Right cardiac atrium (tissue), 5 donors: Measurements from ENCODE around the gene ICAM4. TPM values are rescaled to one million over a fixed set of nuclear protein-coding genes. Genes with fewer than 3 reads are reported as not detected.

ENCODE experiments used
- ATAC-seq, 2 donors: fragments of 200-7000 bp; cut with Tn5 transposase; one replicate each; pipeline versions ENCODE4 v1.8.0 to v1.9.1; 2020; ENCODE audit warnings: moderate library complexity in 2 of 2, mild to moderate bottlenecking in 1 of 2
- DNase-seq, 3 donors: peaks; one replicate each; pipeline ENCODE4 v3.0.0-alpha.2; 2020
- H3K27ac ChIP-seq: one replicate; pipeline ENCODE4 v1.5.1; 2013; ENCODE audit warnings: mild to moderate bottlenecking, low read length, control low read depth, moderate library complexity
- H3K27me3 ChIP-seq: one replicate; pipeline ENCODE4 v1.6.1; 2013; ENCODE audit not compliant: control insufficient read depth, insufficient read depth
- H3K4me1 ChIP-seq: one replicate; pipeline ENCODE4 v1.6.1; 2013; ENCODE audit warnings: low read length; ENCODE audit not compliant: control insufficient read depth, insufficient read depth
- H3K4me3 ChIP-seq: one replicate; pipeline ENCODE4 v1.5.1; 2013; ENCODE audit warnings: low read length, control low read depth
- H3K9me3 ChIP-seq: one replicate; pipeline ENCODE4 v1.6.1; 2013; ENCODE audit warnings: low read length; ENCODE audit not compliant: control insufficient read depth
- WGBS: extraction: QIAGEN DNeasy Blood & Tissue Kit; methylation state at CpG from one replicate; pipeline ENCODE4 v1.1.7; 2013; 5-methylcytosine and 5-hydroxymethylcytosine counted together
- intact Hi-C, 4 donors: fragments of 100-400 bp; cut with DNase I; formaldehyde crosslinking; loops; one replicate each; pipeline versions ENCODE4 v1.11.0 to v1.14.0; 2022 to 2023
- polyA plus RNA-seq: library from polyadenylated mRNA; stranded (reverse); fragments of 200-250 nt; gene quantifications from one replicate; pipeline ENCODE4 v1.2.3, GENCODE V29; 2013
- total RNA-seq, 4 donors: library from RNA; stranded (reverse); fragmentation: NEBNext Ultra II Directional; extraction: Animal tissue kit (Norgen Biotek cat#: 25700); gene quantifications; one replicate each; pipeline ENCODE4 v1.2.1, GENCODE V29; 2021
- donor health status: healthy with polysubstance abuse.
- donor health status: DM: no; HTN: yes; CAD: no.
- donor health status: DM: no; HTN: no; CAD: no.
- donor health status: DM: no; HTN: yes; CAD: no; lungs with severe emphysema.
- donor health status: DM: yes; HTN: yes; CAD: no.

The ICAM4 gene
- total and polyA plus RNA-seq, 5 donors: 0.36 to 0.84 (median 0.59) TPM

GRCh38 chr19:10292206-10292788 lies 5.5 kb downstream of the ICAM4 start:
- DNase-seq: peak; percentile 85 to 94 (median 92)
- no peak overlapping the region for H3K27ac ChIP-seq
- 2% methylated on average over 45 of the region's 45 CpGs for WGBS

GRCh38 chr19:10292789-10293636 lies 6.3 kb downstream of the ICAM4 start:
- Histone ChIP-seq H3K9me3 (no peaks in the 10 kb centered on the region), H3K27me3 (no peaks in the 10 kb centered on the region), H3K27ac (no peak overlapping the region), H3K4me1 (peaks cover 12% of the 10 kb centered on the region), H3K4me3 (peak overlapping the region; percentile 1)
- WGBS: 23% methylated on average over 56 of the region's 56 CpGs
- ATAC-seq: no peak
- DNase-seq: no peak
- intact Hi-C loops: no loop called here

More at GRCh38 chr19:10292206-10292788, 5.5 kb downstream of the ICAM4 start:
- intact Hi-C loops: no loop called here
- peaks cover 12% of the 10 kb centered on the region for H3K4me1 ChIP-seq
- H3K27me3 ChIP-seq: no peaks in the 10 kb centered on the region
- H3K4me3 ChIP-seq: peak overlapping the region; percentile 1
- peak; percentile 60 to 74 for ATAC-seq
- H3K9me3 ChIP-seq: no peaks in the 10 kb centered on the region

- 30% methylated on average over 49 of the region's 49 CpGs for WGBS
- Histone ChIP-seq H3K27ac (no peak overlapping the region), H3K27me3 (no peaks in the 10 kb centered on the region), H3K4me3 (no peak overlapping the region), H3K4me1 (peaks cover 11% of the 10 kb centered on the region), H3K9me3 (no peaks in the 10 kb centered on the region)
- intact Hi-C loops: no loop called here
- no peak for ATAC-seq
- DNase-seq: no peak
Measured at GRCh38 chr19:10293637-10294367, 7.0 kb downstream of the ICAM4 start.

- no peak overlapping the region for H3K4me3 ChIP-seq
- H3K9me3 ChIP-seq: no peaks in the 10 kb centered on the region
- intact Hi-C loops: no loop called here
- no peaks in the 10 kb centered on the region for H3K27me3 ChIP-seq
- ATAC-seq: no peak
- no peak for DNase-seq
- 30% methylated on average over 25 of the region's 25 CpGs for WGBS
- H3K27ac ChIP-seq: no peak overlapping the region
- H3K4me1 ChIP-seq: peaks cover 9% of the 10 kb centered on the region
Measured at GRCh38 chr19:10294368-10294697, 7.6 kb downstream of the ICAM4 start.

- H3K4me3 ChIP-seq: peak overlapping the region; percentile 8
- intact Hi-C loops: no loop called here
- DNase-seq (peak; percentile 26 to 78 (median 77)), ATAC-seq (peak in 1 of 2 donors; percentile 18)
- H3K27ac ChIP-seq: no peak overlapping the region
- peaks cover 6% of the 10 kb centered on the region for H3K4me1 ChIP-seq
- H3K27me3 ChIP-seq: no peaks in the 10 kb centered on the region
- no peaks in the 10 kb centered on the region for H3K9me3 ChIP-seq
- WGBS: 4% methylated on average over 48 of the region's 48 CpGs
Measured at GRCh38 chr19:10295305-10295846, 8.6 kb downstream of the ICAM4 start.

GRCh38 chr19:10295847-10296591 lies 9.3 kb downstream of the ICAM4 start:
- Histone ChIP-seq H3K4me3 (peak overlapping the region; percentile 8), H3K27ac (no peak overlapping the region), H3K9me3 (no peaks in the 10 kb centered on the region), H3K4me1 (peaks cover 3% of the 10 kb centered on the region), H3K27me3 (no peaks in the 10 kb centered on the region)
- no peak for DNase-seq
- no peak for ATAC-seq
- intact Hi-C loops: no loop called here
- WGBS: 5% methylated on average over 58 of the region's 58 CpGs

GRCh38 chr19:10299545-10300458 lies 13.0 kb downstream of the ICAM4 start:
- WGBS: 40% methylated on average over 14 of the region's 14 CpGs
- H3K27ac ChIP-seq: no peak overlapping the region
- no peaks in the 10 kb centered on the region for H3K9me3 ChIP-seq
- peak; percentile 18 to 28 for ATAC-seq
- intact Hi-C loops: no loop called here
- DNase-seq: no peak
- H3K4me1 ChIP-seq: no peaks in the 10 kb centered on the region
- H3K27me3 ChIP-seq: no peaks in the 10 kb centered on the region
- no peak overlapping the region for H3K4me3 ChIP-seq

- 80% methylated on average over 17 of the region's 17 CpGs for WGBS
- Histone ChIP-seq H3K9me3 (no peaks in the 10 kb centered on the region), H3K27ac (no peak overlapping the region), H3K4me3 (no peak overlapping the region), H3K4me1 (no peaks in the 10 kb centered on the region), H3K27me3 (no peaks in the 10 kb centered on the region)
- peak; percentile 17 to 46 for ATAC-seq
- peak; percentile 41 to 77 (median 70) for DNase-seq
- intact Hi-C loops: no loop called here
Measured at GRCh38 chr19:10305139-10305806, 18.5 kb downstream of the ICAM4 start.

- no peaks in the 10 kb centered on the region for H3K27me3 ChIP-seq
- ATAC-seq (no peak), DNase-seq (no peak)
- no peak overlapping the region for H3K27ac ChIP-seq
- no peaks in the 10 kb centered on the region for H3K4me1 ChIP-seq
- H3K9me3 ChIP-seq: no peaks in the 10 kb centered on the region
- H3K4me3 ChIP-seq: no peak overlapping the region
- intact Hi-C loops: no loop called here
- 91% methylated on average over 5 of the region's 5 CpGs for WGBS
Measured at GRCh38 chr19:10306327-10306726, 19.6 kb downstream of the ICAM4 start.
